GM19468 (cell line): Measurements from ENCODE around the gene KLRF2.
"Not testable (repeated sequence)": the region's sequence is repeated elsewhere in the genome, so short reads cannot be mapped to it uniquely, and the experiment has no call there.

Experiments used
- ATAC-seq: cut with Tn5 transposase; IDR thresholded peaks from one replicate; pipeline ENCODE4 v1.9.1; 2021; ENCODE audit warnings: mild to moderate bottlenecking, moderate library complexity, moderate number of reproducible peaks; ENCODE audit not compliant: unreplicated experiment; ENCODE audit errors: extremely low read depth

The KLRF2 gene, protein sequence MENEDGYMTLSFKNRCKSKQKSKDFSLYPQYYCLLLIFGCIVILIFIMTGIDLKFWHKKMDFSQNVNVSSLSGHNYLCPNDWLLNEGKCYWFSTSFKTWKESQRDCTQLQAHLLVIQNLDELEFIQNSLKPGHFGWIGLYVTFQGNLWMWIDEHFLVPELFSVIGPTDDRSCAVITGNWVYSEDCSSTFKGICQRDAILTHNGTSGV

DNA sequence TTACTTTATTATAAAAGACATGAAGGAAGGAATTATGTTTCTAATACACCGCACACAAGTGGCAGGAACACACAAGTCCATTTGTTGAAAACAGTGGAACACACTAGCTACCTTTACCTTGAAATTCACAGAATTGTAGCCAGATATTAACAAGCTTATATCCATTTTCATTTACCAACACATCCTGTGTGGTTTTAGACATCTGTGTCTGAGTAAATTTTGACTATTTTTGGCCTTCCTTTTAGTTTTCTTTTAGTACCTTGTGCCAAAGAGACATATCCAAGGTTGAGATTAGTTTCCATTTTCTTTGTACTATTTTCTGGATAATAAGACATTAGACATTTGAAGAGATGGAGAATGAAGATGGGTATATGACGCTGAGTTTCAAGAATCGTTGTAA is at the start of gene KLRF2:
TSS of gene KLRF2 (plus strand) at position 244 of the 400 bp plus-strand sequence. CDS start at position 351, 107 bp downstream.
- no peak for ATAC-seq

DNA sequence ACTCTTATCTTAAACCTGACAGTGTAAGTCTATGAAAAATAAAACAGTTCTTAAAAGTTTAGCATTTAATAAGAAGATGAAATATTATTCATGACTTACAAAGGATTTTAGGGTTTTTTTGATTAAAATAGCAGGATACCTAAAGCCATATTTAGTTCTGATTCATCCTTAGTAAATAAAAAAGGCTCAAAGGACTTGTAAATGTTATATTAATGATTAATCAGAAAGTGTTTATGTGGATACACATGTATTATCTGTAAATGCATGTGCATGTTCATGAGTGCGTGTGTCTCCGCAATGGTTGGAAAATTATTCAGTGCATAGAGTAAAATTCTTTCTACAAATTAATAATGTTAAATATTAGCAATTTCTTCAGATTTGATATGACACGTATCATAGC is 49.6 kb upstream of the KLRF2 start:
- ATAC-seq: no peak

DNA sequence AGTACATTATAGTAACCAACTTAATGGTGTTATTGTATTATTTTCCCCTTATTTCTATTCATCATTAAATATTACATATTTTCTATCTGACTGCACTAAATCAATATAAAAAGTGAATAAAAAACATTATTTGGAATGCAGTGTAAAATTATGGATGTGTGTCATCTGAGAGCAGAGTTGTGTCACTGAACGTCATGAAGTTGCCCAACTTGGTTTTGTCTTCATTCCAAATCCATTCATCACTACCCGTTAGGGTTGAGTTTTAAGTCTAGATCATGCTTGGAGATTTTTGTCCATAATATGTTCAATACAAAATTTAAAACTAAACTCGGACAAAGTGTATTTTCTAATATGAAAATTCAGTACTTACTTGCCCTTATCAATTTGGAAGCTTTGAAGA is 37.9 kb upstream of the KLRF2 start:
- ATAC-seq: no peak

DNA sequence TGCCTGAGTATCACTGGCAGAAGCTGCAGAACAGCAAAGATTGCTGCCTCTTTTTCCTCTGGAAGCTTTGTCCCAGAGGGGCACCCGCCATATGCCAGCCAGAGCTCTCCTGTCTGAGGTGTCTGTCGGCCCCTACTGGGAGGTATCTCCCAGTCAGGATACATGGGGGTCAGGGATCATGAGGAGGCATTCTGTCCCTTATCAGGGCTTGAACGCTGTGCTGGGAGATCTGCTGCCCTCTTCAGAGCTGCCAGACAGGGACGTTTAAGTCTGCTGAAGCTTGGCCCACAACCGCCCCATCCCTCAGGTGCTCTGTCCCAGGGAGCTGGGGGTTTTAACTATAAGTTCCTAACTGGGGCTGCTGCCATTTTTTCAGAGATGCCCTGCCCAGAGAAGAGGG is 32.4 kb upstream of the KLRF2 start:
- ATAC-seq: no peak

DNA sequence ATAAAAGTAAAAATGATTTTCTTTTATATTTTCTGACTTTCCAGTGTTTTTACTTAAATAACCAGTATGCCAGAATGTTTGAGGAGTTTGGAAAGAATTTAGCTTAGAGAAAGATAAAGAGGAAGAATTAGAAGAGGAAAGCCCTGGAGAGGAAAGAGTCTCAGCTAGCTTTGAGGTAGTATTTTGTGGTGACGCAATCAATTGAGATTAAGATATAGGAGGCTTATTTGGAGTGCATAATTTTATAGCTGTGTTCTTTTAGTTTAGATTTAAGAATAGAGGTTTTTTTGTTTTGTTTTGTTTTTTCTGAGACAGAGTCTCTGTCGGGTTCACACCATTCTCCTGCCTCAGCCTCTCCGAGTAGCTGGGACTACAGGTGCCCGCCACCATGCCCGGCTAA is 30.2 kb upstream of the KLRF2 start:
- no peak for ATAC-seq

DNA sequence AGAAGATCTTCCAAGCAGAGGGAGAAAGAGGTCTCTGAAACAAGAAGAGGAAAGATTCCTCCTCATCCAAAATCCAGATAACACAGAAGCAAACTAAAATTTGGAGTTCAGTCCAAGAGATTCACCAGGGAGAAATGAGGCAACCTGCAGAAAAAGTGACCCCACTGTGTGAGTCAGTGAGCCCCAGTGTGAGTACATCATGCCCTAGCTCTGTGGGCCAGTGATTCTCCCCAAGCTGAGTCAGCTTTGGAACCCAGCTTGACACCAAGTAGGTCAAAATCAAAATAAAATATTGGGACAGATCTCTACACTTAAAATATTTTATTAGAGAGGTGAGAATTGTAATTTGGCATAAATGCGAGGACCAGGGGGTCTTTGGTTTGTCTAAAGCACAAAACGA is 29.4 kb upstream of the KLRF2 start:
- no peak for ATAC-seq

DNA sequence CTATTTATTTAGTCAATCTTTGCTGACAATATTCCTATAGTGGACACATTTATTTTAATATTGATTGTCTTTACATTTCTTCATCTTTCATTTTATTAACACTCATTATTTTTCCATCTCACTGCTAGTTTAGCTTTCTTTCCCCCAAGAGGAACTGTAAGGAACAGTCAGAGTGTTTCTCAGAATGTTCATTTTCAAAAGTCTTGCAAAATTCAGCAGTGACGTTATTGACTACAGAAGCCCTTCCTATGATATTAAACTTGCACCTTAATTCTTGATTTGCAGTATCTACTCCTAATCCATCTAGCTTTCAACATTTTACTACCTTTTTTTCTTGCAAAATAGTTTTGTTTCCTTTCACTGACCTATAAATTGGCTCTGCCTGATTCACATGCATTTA is 25.1 kb upstream of the KLRF2 start:
- no peak for ATAC-seq

DNA sequence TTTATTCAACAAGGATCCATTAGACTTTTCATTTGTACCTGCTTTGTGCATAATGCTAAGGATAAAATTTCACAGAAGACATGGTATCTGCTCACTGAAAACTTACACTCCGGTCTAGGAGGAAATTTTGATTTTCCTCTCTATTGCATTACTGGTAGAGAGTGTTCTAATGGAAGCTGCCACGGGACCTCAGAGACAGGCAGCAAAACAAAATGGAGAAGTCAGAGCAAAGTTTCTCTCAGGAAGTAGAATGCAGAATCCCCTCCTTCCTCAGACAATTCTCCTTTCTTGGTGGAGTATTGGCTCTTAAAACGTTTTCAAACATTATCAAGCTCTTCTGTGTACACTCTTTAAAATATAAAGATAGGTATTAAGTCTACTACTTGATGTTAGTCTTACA is 24.4 kb upstream of the KLRF2 start:
- ATAC-seq: no peak

DNA sequence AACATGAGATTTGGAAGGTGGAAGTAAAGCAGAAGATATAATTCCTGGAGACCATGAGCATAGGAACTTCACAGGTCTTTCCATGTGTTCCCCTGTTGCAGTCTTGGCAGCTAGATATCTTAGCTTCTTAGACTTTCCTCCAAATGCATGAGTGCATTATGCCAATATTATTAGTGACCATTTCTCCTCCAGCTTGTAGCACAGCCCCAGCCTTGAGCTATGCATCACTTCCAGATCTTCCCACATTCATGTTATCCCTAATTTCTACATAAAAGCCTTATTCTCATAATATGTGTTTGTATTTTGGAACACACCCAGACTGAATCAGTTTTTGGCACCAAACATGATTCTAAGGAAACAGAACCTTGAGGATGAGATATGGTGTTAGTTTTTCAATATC is 23.2 kb upstream of the KLRF2 start:
- ATAC-seq: no peak

DNA sequence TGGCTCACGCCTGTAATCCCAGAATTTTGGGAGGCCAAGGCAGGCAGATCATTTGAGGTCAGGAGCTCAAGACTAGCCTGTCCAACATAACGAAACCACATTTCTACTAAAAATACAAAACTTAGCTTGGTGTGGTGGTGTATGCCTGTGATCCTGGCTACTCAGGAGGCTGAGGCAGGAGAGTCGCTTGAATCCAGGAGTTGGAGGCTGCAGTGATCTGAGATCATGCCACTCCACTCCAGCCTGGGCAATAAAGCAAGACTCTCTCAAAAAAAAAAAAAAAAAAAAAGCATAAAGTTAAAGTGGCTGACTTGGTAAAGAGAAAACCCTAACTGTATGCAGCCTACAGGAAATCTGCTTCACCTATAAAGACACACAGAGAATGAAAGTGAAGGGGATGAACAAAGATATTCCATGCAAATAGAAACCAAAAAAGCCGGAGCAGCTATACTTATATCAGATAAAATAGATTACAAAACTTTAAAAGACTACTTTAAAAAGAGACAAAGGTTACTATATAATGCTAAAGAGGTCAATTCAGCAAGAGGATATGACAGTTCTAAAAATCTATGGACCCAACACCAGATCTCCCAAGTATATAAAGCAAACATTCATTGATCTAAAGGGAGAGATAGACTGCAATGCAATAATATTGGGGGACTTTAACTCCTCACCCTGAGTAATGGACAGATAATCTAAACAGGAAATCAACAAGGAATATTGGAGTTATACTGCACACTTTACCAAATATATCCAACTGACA is 16.2 kb upstream of the KLRF2 start:
- ATAC-seq: no peak

DNA sequence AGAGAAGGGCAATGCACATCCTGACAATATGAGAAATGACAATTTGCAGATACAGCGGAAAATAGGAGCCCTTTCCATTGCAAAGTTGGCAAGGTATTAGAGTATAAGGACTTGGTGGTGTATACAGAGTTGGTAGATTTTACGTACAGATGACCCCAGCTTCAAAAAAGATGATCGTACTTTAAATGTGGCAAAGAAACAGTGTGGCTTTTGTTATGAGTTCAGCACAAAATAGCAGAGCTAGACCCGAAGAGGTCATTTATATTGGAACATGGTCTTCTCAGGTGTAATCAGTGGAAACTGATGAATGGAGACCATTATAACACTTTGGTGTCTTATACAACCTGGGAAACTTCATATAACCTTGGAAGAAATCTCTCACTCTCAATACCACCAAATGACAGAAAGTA is 14.4 kb upstream of the KLRF2 start:
- ATAC-seq: no peak

DNA sequence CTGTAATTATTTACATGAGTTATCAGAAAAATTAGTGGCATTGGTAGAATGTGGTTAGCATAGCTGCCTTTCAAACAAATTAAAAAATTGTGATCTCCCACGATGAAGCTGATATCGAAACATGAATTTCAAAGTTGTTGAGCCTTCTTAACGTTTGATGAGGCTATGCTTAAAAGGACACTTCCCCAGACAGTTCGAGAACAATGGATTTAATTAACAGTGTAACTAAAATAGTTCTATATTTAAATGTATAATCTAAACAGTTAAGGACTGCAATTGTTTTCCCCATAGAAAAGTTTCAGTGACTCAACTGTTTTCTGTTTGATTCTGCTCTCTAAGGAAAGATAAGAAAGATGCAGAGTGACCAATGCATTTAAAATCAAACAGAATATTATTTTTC is 13.8 kb upstream of the KLRF2 start:
- no peak for ATAC-seq

DNA sequence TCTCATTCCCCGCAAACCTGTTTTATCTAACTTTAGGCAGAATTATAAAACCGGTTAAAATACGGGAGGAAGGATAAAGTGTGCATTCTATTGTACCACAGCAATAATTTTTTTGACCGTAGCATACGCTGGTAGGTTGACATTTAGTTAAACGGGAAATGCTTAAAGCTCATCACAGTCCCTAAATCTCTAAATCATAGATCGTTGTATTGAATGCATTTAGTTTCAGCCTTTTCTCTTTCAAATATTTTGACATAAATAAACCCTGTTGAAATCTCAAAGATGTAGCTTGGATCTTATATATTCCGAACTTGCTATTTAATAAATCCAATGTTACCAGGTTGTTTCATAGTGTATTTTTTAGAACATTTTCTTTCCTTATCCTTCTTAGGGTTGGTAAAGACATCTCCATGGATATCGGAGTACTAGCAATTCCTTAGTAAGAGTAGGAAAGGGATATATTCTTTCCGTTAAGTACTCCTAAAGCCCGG is 12.9 kb upstream of the KLRF2 start:
- no peak for ATAC-seq

DNA sequence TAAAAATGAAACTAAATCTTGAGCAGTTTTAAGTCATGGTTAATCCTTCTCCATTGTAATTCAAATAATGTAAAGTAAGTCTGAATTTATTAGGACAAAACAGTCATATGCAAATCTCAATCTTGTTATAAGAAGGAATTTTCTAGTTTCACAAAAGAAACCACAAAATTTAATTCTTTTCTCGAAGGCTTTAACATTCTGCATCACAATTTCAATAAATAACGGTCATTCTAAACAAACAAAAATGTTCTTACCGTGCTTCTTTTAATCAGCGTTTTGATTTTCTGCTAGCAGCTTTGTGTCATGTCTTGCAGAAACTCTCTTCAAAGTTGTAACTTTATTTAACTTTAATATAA is 12.4 kb upstream of the KLRF2 start:
- no peak for ATAC-seq

DNA sequence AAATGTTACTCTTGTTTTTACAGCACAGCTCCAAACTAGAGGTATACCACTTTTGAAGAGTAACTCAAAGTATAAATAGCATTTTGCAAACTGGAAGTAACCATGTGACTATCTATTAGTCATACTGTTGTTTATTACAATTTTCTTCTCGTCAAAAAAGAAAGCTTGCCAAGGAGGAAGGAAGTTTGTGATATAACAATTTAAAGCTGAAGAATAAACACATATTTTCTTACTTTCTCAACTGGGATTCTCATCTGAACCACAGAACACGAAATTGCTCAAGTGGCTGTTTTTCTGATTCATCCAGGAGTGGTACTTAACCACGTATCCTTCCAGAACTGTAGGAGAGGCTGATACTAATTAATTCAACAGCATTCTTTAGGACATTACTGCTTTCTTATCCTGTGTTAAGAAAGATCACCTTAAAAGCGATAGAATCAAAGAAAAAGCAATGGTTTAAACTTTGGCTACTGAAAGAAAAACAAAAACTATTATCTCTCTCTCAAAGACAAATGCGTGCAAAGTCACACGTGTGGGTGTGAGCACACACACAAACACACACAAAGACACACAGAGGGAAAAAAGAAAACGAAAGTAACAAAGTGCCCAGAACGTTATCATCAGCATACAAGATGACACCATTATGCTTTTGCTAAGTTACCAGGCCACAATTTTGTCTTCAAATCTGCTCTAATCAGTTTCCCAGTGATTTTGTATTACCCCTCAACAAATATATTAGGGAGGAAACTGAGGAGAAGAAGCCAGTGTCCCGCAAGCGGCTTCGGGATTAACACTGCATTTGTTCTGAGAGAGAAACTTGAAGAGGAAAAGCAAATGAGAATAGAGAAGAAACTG is 11.8 kb upstream of the KLRF2 start, which contains the start of gene CLEC2B:
TSS of gene CLEC2B (minus strand) at position 48 of the 855 bp plus-strand sequence.
- no peak for ATAC-seq

DNA sequence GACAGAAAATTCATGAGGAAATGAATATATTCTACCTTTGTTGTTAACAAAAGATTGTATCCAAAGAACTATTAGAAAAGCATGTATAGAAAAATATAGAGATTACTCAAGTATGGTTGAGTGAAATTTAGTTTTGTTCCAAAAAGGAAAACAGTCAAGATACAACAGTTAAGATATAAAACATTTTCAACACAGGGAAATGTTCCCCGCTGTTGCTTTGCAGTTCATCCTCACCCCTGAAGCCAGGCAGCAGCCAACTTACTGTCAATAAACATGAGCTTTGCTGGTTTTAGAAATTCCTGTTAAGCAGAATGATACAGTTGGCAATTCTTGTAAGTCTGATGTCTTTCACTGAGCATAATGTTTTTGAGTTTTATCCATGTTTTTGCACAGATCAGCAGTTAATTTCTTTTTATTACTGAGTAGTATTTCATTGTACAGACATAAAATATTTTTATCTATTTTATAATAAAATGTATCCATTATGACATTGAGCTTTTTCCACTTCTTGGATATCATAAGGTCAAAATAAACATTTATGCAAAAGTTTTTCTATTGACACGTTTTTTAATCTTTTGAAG is 10.9 kb upstream of the KLRF2 start:
- no peak for ATAC-seq

DNA sequence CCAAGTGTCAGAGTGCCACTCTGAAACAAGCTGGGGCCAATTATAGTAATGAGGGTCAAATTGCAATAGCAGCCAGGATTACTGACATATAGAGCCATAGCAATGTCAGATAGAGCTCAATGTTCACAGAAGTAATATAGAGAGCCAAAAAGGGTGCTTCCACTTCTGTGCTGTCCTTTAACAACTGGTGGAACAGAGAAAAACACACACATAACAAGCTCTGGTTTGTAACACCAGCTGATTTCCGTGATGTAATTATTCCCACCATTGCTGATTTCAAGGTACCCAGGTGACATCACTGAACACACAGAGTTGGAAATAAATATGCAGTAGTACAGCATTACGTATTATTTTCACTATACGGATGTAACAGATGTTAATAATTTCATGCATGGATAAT is 9.1 kb upstream of the KLRF2 start:
- ATAC-seq: no peak

DNA sequence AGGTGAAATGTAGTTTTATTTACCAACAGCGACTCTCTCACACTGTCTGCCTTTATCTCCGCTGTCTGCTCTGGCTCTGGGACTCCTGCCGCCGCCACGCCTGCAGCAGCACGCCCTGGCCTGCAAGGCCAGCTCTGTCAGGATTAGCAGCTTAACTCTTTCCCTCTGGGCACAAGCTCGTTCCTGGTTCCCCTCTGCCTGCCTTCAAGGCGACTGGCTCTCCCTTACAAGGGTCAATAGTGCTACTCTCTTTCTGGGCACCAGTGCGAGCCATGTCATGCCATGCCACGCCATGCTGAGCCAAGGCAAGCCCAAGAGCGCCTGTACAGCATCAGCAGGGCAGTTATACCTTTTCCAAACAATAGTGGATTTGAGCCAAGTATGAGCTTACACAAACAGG is 8.5 kb upstream of the KLRF2 start:
- no peak for ATAC-seq

DNA sequence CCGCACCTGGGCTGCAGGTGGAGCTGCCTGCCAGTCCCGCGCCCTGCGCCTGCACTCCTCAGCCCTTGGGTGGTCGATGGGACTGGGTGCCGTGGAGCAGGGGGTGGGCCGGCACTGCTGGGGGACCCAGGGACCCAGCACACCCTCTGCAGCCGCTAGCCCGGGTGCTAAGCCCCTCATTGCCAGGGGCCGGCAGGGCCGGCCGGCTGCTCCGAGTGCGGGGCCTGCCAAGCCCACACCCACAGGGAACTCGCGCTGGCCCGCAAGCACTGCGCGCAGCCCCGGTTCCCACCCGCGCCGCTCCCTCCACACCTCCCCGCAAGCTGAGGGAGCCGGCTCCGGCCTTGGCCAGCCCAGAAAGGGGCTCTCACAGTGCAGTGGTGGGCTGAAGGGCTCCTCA is 5.2 kb upstream of the KLRF2 start:
- not testable (repeated sequence) for ATAC-seq

DNA sequence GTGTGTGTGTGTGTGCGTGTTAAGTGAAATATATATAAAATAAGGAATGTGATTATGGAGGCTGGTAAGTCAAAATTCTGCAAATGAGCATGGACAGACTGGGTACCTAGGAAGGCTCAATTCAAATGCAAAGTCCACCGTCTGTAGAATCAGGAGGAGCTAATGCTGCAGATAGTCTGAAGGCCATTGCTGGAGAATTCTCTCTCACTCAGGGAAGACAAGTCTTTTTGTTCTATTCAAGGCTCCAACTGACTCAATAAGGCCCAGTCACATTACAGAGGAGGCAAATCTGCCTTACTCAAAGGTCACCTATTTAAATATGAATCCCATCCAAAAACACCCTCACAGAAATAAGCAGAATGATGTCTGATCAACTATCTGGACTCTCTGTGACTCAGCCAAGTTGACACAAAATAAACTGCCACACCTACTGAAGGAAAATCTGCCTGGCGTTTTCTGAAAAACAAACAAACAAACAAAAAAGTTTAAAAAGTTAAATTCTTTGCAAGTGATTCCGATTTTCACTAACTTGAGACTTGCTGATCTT is 684 bp upstream of the KLRF2 start:
- no peak for ATAC-seq
